HG03064 (cell line): Measurements from ENCODE around the gene CD274.
A peak's percentile ranks its signal among the peaks of the same experiment; 100 is the strongest.
"Not testable (repeated sequence)": the region's sequence is repeated elsewhere in the genome, so short reads cannot be mapped to it uniquely, and the experiment has no call there.

Experiments used
- ATAC-seq: cut with Tn5 transposase; IDR thresholded peaks from one replicate; pipeline ENCODE4 v1.9.1; 2021; ENCODE audit warnings: low read depth; ENCODE audit not compliant: unreplicated experiment

CD274 gene

GRCh38 chr9:5493679-5494511, 43.6 kb downstream of the CD274 start:
- ATAC-seq = peak; percentile 75

GRCh38 chr9:5494765-5495164, 44.4 kb downstream of the CD274 start:
- ATAC-seq = not testable (repeated sequence)

DNA sequence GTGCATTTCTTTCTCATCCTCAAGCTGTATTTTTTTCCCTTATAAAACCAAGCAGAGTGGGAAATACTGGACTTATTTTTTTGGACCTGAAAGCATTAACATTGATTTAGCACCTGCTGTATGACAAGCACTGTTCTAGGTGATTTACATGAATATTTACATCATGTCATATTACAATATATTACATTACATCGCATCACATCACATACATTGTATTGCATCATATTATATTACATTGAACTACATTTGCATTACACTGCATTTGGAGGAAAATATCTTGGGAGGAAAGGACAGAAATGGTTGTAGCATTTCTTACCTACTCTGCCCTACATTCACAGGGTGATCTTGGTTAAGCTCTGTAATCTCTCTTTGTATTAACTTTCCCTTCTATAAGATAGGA, 48.8 kb downstream of the CD274 start:
- ATAC-seq = no peak

GRCh38 chr9:5499889-5500398, 49.6 kb downstream of the CD274 start:
- ATAC-seq = no peak

GRCh38 chr9:5500441-5501235, 50.3 kb downstream of the CD274 start:
- no peak for ATAC-seq

- ATAC-seq = no peak
These were observed 52.2 kb downstream of the CD274 start for GRCh38 chr9:5502553-5502952.

DNA sequence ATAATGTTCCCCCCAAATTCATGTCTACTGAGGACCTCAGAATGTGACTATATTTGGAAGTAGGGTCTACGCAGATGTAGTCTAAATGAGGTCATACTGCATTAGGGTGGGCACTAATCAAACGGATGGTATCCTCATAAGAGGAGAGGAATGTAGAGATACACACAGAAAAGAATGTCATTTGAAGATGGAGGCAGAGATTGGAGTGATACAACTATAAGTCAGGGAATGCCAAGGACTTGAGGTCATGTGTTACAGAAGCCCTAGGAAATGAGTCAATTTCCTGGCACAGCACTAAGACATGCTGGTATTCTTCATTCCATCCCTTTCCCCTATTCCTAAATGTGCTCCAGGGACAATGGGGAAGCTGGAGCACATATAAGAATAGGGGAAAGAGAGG, 59.2 kb downstream of the CD274 start:
- ATAC-seq = no peak

GRCh38 chr9:5510360-5510931, 60.1 kb downstream of the CD274 start, which contains the start of gene PDCD1LG2:
Gene PDCD1LG2, plus strand, starts transcription at chr9:5510531. Its CDS starts 12,016 bp downstream, at chr9:5522547.
- peak; percentile 44 for ATAC-seq

DNA sequence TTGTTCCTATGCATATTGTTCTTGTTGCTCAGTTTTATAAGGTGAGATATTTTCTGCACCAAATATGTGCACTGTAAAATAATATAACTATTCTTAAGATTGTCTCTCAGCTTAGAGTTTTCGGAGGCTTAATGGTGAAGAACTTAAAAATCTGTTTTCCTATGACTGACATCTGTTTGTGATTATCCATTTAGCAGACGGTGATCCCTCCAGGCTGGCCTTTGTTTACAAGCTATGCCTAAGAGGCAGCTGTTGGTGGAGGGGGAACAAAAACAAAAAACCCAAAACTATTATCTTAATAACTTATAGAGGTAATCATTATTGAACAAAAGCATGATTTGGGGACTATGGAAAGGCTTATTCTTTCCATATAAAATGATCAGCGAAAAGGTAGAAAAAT, 60.6 kb downstream of the CD274 start:
- no peak for ATAC-seq

GRCh38 chr9:5511476-5511875, 61.1 kb downstream of the CD274 start:
- ATAC-seq = no peak

GRCh38 chr9:5511935-5512580, 61.7 kb downstream of the CD274 start:
- ATAC-seq = no peak

GRCh38 chr9:5512658-5513452, 62.5 kb downstream of the CD274 start:
- ATAC-seq = no peak

DNA sequence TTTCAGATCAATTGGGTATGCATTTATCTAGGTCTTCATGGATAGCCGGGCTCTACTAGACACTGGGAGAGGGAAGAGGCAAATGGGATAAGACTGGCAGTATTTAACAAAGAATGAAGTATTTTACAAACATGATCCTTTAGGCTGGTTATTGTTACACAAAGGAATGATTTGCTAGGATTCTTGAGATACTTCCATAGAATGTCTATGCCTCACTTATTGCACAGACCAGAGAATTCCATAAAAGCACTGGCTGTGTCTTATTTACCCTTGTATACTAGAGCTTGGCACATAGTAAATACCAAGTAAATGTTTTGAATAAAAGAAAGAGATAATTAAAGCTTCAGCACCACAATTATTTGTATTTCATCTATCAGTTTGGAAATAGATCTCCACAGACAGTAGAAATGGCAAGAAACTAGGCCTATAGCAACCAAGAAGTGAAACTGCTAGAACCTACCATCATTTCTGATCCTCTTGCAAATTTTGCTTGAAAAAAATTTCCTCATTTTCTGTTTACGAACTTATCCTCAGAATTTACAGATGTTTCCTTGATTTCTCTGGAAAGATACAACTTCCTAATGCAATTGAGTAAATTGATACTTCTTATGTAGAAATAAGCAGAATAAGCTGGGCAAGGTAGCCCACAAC, 63.7 kb downstream of the CD274 start:
- no peak for ATAC-seq

DNA sequence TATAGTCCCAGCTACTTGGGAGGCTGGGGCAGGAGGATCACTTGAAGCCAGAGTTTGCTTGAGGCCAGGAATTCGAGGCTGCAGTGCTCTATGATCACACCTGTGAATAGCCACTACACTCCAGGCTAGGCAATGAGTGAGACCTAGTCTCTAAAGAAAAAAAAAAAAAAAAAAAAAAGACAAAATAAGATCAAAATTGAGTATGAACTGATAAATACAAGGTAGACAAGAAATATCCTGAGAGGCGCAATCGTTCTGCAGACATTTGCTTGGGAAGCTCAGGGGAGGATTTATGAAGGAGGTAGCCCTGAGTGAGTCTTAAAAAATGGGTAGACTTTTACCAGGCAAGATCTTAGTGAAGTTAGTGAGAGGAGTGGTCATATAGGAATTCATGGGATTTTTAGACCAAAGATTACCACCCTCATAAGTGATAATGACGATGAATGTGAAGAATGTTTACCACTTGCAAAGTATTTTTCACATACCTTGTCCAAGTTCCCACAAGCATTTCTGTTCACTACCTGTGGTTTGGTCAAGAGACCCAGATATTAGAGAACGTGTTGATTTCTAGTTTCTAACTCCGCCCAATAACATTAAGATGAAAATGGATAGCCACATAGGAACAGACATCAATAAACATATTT, 64.4 kb downstream of the CD274 start:
- no peak for ATAC-seq

DNA sequence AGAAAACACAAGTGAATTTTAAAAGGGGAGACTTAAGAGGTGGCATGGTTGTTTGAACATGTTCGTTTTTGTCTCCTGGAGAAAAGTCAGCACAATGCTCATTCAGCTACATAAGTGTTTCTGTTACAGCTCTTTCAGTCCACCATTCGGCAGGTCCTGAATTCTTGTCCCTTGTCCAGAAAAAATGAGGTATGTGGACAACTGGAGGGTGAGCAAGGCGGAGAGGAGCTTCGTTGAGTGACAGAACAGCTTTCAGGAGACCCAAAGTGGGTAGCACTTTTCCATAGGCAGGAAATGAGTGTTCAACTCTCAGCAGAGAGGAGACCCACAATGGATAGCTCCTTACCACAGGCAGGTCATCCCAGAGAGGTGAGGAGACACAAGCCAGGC, 64.9 kb downstream of the CD274 start:
- ATAC-seq = no peak

DNA sequence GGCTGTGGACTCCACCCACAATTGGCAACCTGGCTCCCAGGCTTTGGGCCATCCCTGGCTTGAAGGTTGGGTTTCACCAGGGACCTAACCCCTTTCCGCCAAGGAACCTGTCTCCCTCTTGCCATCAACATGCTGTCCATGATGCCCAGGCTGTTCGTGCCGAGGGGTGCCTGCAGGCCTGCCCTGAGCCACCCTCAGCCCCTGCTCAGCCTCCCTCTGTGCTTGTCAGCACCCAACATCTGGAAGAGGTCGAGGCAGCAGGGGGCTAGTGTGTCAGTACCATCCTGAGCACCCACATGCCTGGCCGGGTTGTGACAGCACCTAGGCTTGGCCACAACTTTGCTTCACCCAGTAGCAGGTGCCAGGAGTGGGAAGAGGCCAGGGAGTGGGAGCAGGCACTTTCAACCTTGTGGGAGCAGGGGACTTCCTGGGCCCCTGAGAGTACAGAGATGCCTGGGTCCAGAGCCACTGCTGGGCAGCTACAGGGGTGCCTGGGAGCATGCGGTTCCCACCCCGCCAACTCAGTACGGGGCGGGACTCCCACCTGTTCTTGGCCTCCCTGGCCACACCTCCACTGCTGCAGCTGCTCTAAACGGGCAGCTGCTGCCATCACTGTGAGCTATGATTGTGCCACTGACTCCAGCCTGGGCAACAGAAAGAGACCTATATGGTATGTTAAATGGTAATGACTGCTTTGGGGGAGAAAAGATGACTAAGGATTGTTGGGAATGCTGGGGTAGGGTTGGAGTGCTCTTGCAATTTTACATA, 66.3 kb downstream of the CD274 start:
- ATAC-seq = no peak

- peak; percentile 51 for ATAC-seq
These were observed 68.0 kb downstream of the CD274 start for GRCh38 chr9:5518171-5518936.
